NK-92 (cell line): Measurements from ENCODE around the gene MYOT.
"Not testable (repeated sequence)": the region's sequence is repeated elsewhere in the genome, so short reads cannot be mapped to it uniquely, and the experiment has no call there.

Source experiments
- DNase-seq: peaks from one replicate; lab custom pipeline; 2025; ENCODE audit not compliant: unreplicated experiment; lab: John Stamatoyannopoulos, UW

Gene MYOT

GRCh38 chr5:137856201-137856600 lies 11.5 kb upstream of the MYOT start:
- no peak for DNase-seq

GRCh38 chr5:137856916-137857862 lies 10.5 kb upstream of the MYOT start:
- no peak for DNase-seq

- DNase-seq: no peak
These were observed 9.3 kb upstream of the MYOT start for GRCh38 chr5:137858223-137858916.

GRCh38 chr5:137858954-137859353 lies 8.7 kb upstream of the MYOT start:
- no peak for DNase-seq

GRCh38 chr5:137862251-137862650 lies 5.4 kb upstream of the MYOT start:
- no peak for DNase-seq

- DNase-seq: not testable (repeated sequence)
These were observed 4.0 kb upstream of the MYOT start for GRCh38 chr5:137863653-137864052.

- no peak for DNase-seq
These were observed 895 bp upstream of the MYOT start for GRCh38 chr5:137866541-137867388.

- DNase-seq: no peak
These were observed 3.1 kb downstream of the MYOT start for GRCh38 chr5:137870647-137871339.

- DNase-seq: no peak
These were observed 3.9 kb downstream of the MYOT start for GRCh38 chr5:137871571-137871970.

- DNase-seq: no peak
These were observed 4.8 kb downstream of the MYOT start for GRCh38 chr5:137872466-137872865.

- no peak for DNase-seq
These were observed 8.4 kb downstream of the MYOT start for GRCh38 chr5:137876101-137876500.

- DNase-seq: no peak
These were observed 12.7 kb downstream of the MYOT start for GRCh38 chr5:137880313-137880712.

- no peak for DNase-seq
These were observed 20.2 kb downstream of the MYOT start for GRCh38 chr5:137887831-137888230.

- DNase-seq: no peak
These were observed 20.8 kb downstream of the MYOT start for GRCh38 chr5:137888466-137888862.

GRCh38 chr5:137888863-137889759 lies 21.5 kb downstream of the MYOT start, which contains the start of gene PKD2L2:
TSS of gene PKD2L2 (plus strand) at chr5:137889457. CDS start at chr5:137889492, 35 bp downstream.
- no peak for DNase-seq

GRCh38 chr5:137890845-137891244 lies 23.2 kb downstream of the MYOT start:
- DNase-seq: no peak

GRCh38 chr5:137891849-137892248 lies 24.2 kb downstream of the MYOT start:
- no peak for DNase-seq

- DNase-seq: no peak
These were observed 26.9 kb downstream of the MYOT start for GRCh38 chr5:137894586-137894985.

GRCh38 chr5:137896560-137896959 lies 28.9 kb downstream of the MYOT start:
- DNase-seq: no peak

- no peak for DNase-seq
These were observed 31.8 kb downstream of the MYOT start for GRCh38 chr5:137899493-137899892.
